H1 (cell line): ENCODE measurements around the gene SLC26A1. TPM values are rescaled to one million over a fixed set of nuclear protein-coding genes. Genes with fewer than 3 reads are reported as not detected.

Experiments used
- CTCF ChIA-PET: fragments of 300-600 bp; sonication (Branson Sonifier 250); formaldehyde crosslinking; loops from one replicate; lab custom pipeline; 2021; ENCODE audit not compliant: partially characterized antibody; lab: Charles Lee
- POLR2A ChIA-PET: fragments of 300-600 bp; sonication (Branson Sonifier 250); formaldehyde crosslinking; loops from one replicate; lab custom pipeline; 2021; ENCODE audit warnings: inconsistent platforms; ENCODE audit not compliant: partially characterized antibody; lab: Charles Lee
- DNase-seq, 2 experiments: peaks; one replicate each; pipeline versions ENCODE4 v3.0.0 to v3.0.0-alpha.2; 2010 to 2022; ENCODE audit warnings: low spot score in 2 of 2, low read depth in 1 of 2, mixed read lengths in 1 of 2
- FAIRE-seq: peaks from 2 replicates; lab custom pipeline; 2011; peaks lifted over from hg19 to GRCh38; lab: Jason Lieb, UNC
- H2AFZ ChIP-seq: 2 replicates; pipeline ENCODE4 v1.8.1; 2012; ENCODE audit warnings: low read length, inconsistent platforms
- H2AK5ac ChIP-seq: 2 replicates; pipeline ENCODE4 v1.6.1; 2013; ENCODE audit warnings: low read depth, low read length
- H2BK120ac ChIP-seq: replicated peaks from 2 replicates; pipeline ENCODE3; 2013; ENCODE audit warnings: low read depth, low read length, inconsistent platforms
- H2BK12ac ChIP-seq: 2 replicates; pipeline ENCODE4 v1.6.1; 2013; ENCODE audit warnings: low read depth, low read length
- H2BK15ac ChIP-seq: 2 replicates; pipeline ENCODE4 v1.6.1; 2013; ENCODE audit warnings: low read length
- H2BK20ac ChIP-seq: 2 replicates; pipeline ENCODE4 v1.6.1; 2013; ENCODE audit warnings: low read length
- H2BK5ac ChIP-seq: 2 replicates; pipeline ENCODE4 v1.6.1; 2013; ENCODE audit warnings: low read depth, low read length
- H3K14ac ChIP-seq: 2 replicates; pipeline ENCODE4 v1.6.1; 2013; ENCODE audit warnings: inconsistent platforms; ENCODE audit not compliant: insufficient read length
- H3K18ac ChIP-seq: 2 replicates; pipeline ENCODE4 v1.6.1; 2013; ENCODE audit warnings: low read length; ENCODE audit errors: extremely low read depth
- H3K23ac ChIP-seq: 2 replicates; pipeline ENCODE4 v1.6.1; 2013; ENCODE audit warnings: inconsistent platforms; ENCODE audit not compliant: insufficient read length
- H3K23me2 ChIP-seq: 2 replicates; pipeline ENCODE4 v1.6.1; 2013; ENCODE audit warnings: low read depth, low read length
- H3K27ac ChIP-seq: 2 replicates; pipeline ENCODE4 v1.6.1; 2011; ENCODE audit warnings: low read depth, low read length, inconsistent platforms
- H3K27me3 ChIP-seq, 4 experiments: replicated peaks in 1 of 4; 1 replicate in 1 of 4; 2 replicates in 3 of 4; pipeline versions ENCODE4 v1.6.1 to v1.8.1; 2011 to 2013; ENCODE audit warnings: low read length in 3 of 4, mild to moderate bottlenecking in 3 of 4, inconsistent platforms in 2 of 4, mixed read lengths in 2 of 4, moderate library complexity in 1 of 4; ENCODE audit not compliant: control insufficient read depth in 3 of 4, insufficient read depth in 3 of 4; ENCODE audit errors: extremely low read depth in 1 of 4
- H3K36me3 ChIP-seq, 4 experiments: 2 replicates each; pipeline versions ENCODE4 v1.6.1 to v1.8.1; 2011 to 2013; ENCODE audit warnings: mild to moderate bottlenecking in 4 of 4, low read length in 3 of 4, moderate library complexity in 2 of 4, control low read depth in 1 of 4, inconsistent platforms in 1 of 4; ENCODE audit not compliant: insufficient read depth in 4 of 4, control insufficient read depth in 2 of 4
- H3K4ac ChIP-seq: replicated peaks from 2 replicates; pipeline ENCODE3; 2013; ENCODE audit warnings: low read length, low read depth, mixed read lengths, inconsistent platforms; ENCODE audit not compliant: insufficient read length
- H3K4me1 ChIP-seq, 4 experiments: replicated peaks in 1 of 4; 1 replicate in 1 of 4; 2 replicates in 3 of 4; pipeline versions ENCODE4 v1.6.1 to v1.8.1; 2011 to 2013; ENCODE audit warnings: low read length in 3 of 4, inconsistent platforms in 2 of 4, mixed read lengths in 1 of 4; ENCODE audit not compliant: insufficient read depth in 4 of 4, control insufficient read depth in 3 of 4
- H3K4me2 ChIP-seq, 2 experiments: 2 replicates each; pipeline versions ENCODE4 v1.6.1 to v1.8.1; 2011 to 2013; ENCODE audit warnings: low read depth in 2 of 2, low read length in 2 of 2, control low read depth in 1 of 2, inconsistent platforms in 1 of 2, mild to moderate bottlenecking in 1 of 2; ENCODE audit not compliant: insufficient read depth in 1 of 2
- H3K4me3 ChIP-seq, 4 experiments: fragments of 200-600, 300-600 bp in 1 of 4; sonication (generic), shearing (Covaris generic), sonication (Bioruptor Twin) in 1 of 4; 2 replicates each; pipeline versions ENCODE4 v1.5.1 to v1.8.1; 2011 to 2016; ENCODE audit warnings: low read length in 4 of 4, low read depth in 3 of 4, control low read depth in 2 of 4, inconsistent platforms in 2 of 4, mild to moderate bottlenecking in 2 of 4, mixed read lengths in 1 of 4, moderate library complexity in 1 of 4; ENCODE audit not compliant: insufficient read depth in 2 of 4; ENCODE audit errors: extremely low read depth in 1 of 4
- H3K56ac ChIP-seq: replicated peaks from 2 replicates; pipeline ENCODE3; 2013; ENCODE audit warnings: low read depth, mild to moderate bottlenecking, mixed read lengths, low read length, inconsistent platforms; ENCODE audit not compliant: insufficient read length
- H3K79me1 ChIP-seq: 2 replicates; pipeline ENCODE4 v1.6.1; 2013; ENCODE audit warnings: low read depth, low read length, control low read depth
- H3K79me2 ChIP-seq, 2 experiments: 2 replicates each; pipeline versions ENCODE4 v1.6.1 to v1.8.1; 2012 to 2013; ENCODE audit warnings: low read length in 2 of 2, mild to moderate bottlenecking in 2 of 2, inconsistent platforms in 1 of 2; ENCODE audit not compliant: insufficient read depth in 2 of 2, control insufficient read depth in 1 of 2
- H3K9ac ChIP-seq, 4 experiments: replicated peaks in 1 of 4; 1 replicate in 1 of 4; 2 replicates in 3 of 4; pipeline versions ENCODE4 v1.6.1 to v1.8.1; 2011 to 2013; ENCODE audit warnings: low read depth in 3 of 4, low read length in 3 of 4, control low read depth in 2 of 4, mild to moderate bottlenecking in 2 of 4, moderate library complexity in 2 of 4, inconsistent platforms in 1 of 4; ENCODE audit errors: extremely low read depth in 1 of 4
- H3K9me3 ChIP-seq, 2 experiments: 2 replicates each; pipeline versions ENCODE4 v1.6.1 to v1.8.1; 2012 to 2013; ENCODE audit warnings: mild to moderate bottlenecking in 2 of 2, moderate library complexity in 2 of 2, control low read depth in 1 of 2, inconsistent platforms in 1 of 2, low read depth in 1 of 2, low read length in 1 of 2, mixed read lengths in 1 of 2; ENCODE audit not compliant: insufficient read depth in 2 of 2
- H4K20me1 ChIP-seq, 2 experiments: replicated peaks in 1 of 2; 2 replicates each; pipeline versions ENCODE3 to v1.8.1; 2011 to 2013; ENCODE audit warnings: inconsistent platforms in 2 of 2, low read length in 2 of 2, mild to moderate bottlenecking in 1 of 2; ENCODE audit not compliant: insufficient read depth in 2 of 2, control insufficient read depth in 1 of 2
- H4K5ac ChIP-seq: 2 replicates; pipeline ENCODE4 v1.6.1; 2013; ENCODE audit warnings: low read length, low read depth, mixed read lengths, inconsistent platforms; ENCODE audit not compliant: insufficient read length
- H4K8ac ChIP-seq: 2 replicates; pipeline ENCODE4 v1.8.0; 2013; ENCODE audit warnings: mild to moderate bottlenecking, moderate library complexity, low read length, inconsistent platforms; ENCODE audit not compliant: insufficient read depth; ENCODE audit errors: extremely low read depth
- H4K91ac ChIP-seq: replicated peaks from 2 replicates; pipeline ENCODE3; 2013; ENCODE audit warnings: low read length, mixed read lengths, inconsistent platforms; ENCODE audit not compliant: insufficient read length
- WGBS, 2 experiments: shearing (Covaris generic) in 1 of 2; methylation state at CpG; one replicate each; pipeline versions ENCODE4 v1.1.6 to v1.1.7; 2013 to 2015; ENCODE audit warnings: low lambda C conversion rate in 2 of 2, mixed read lengths in 2 of 2, inconsistent platforms in 1 of 2, low coverage in 1 of 2, missing lambda C conversion rate in 1 of 2; ENCODE audit not compliant: insufficient replicate concordance in 2 of 2, insufficient coverage in 1 of 2, insufficient read length in 1 of 2; ENCODE audit errors: extremely low coverage in 1 of 2, missing lambda C conversion rate in 1 of 2; 5-methylcytosine and 5-hydroxymethylcytosine counted together
- polyA plus RNA-seq, 7 experiments: library from polyadenylated mRNA; depleted of rRNA in 3 of 7; stranded (reverse) in 5 of 7; unstranded in 2 of 7; fragments of >200 nt in 5 of 7; fragments of 200-250 nt in 2 of 7; gene quantifications; 1 replicate in 5 of 7; 2 replicates in 1 of 7; 4 replicates in 1 of 7; pipeline versions ENCODE4 v1.2.1 to v1.2.3, GENCODE V29; 2011 to 2013; ENCODE audit warnings: missing spikeins in 2 of 7, mixed read lengths in 2 of 7
- total RNA-seq: library from RNA; stranded (reverse); fragmentation: NEBNext Ultra II Directional; extraction: Animal tissue kit (Norgen Biotek cat#: 25700); gene quantifications from 2 replicates; pipeline ENCODE4 v1.2.1, GENCODE V29; 2021
- TF ChIP-seq, protein P1 (sequence below): IDR thresholded peaks from 2 replicates; pipeline ENCODE4 v1.6.1; 2012; ENCODE audit warnings: inconsistent platforms

SLC26A1 gene
- total and polyA plus RNA-seq, 2 of the 8 experiments (the other 6 are each of a cell fraction or from before 2014, with no cell fraction given) = 0.11 TPM; not detected in 1

DNA sequence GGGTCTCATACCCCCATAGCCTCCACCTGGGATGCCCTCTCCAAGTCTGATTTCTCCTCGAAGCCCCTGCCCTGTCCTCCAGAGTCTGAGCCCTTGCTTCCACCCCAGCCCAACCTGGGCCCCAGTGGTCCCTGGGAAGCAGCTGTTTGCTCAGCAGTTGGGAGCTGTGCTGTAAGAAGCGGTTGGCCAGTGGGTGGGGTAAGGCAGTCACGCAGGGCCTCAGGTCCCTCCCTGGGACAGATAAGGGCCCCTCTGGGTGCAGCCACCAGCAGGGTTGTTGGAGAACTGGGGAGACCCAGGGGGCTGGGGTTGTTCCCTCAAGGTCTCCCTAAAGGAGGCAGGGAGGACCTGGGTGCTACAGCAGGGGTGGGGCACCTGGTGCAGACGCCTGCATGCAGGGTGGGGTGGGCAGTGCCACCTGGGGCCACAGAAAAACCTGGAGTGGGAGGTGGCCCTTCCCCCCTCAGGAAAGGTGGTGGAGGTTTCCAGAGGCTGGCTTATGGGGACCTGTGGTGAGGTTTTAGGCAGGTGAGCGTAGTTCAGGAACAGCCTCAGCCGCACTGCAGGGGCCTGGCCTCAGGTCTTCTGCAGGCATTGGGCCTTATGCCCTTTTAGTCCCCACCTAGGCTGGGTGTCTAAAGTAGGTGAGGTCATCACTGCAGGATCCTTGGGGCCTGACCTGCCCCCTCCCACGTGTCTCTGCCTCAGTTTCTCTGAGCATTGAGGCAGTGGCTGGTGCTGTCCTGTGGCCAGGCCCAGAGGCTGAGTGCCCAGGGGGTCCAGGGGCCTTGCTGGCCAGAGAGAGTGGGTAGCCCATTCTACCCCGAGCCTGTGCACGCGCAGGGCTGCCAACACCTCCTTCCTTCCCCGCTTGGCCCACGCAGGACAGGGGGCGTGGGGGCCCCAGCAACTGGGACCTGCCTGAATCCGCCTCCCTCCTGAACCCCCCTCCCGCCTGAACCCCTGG is 3.1 kb upstream of the SLC26A1 start:
- Histone ChIP-seq H4K91ac (no peak overlapping the region), H2AFZ (no peak overlapping the region), H4K8ac (no peak overlapping the region), H2BK120ac (no peak overlapping the region), H2BK20ac (no peak overlapping the region), H3K9ac (no peak overlapping the region), H3K4me1 (peaks cover 0 to 2% (median 2%) of the 10 kb centered on the region in 4 experiments; a peak in 3 of 7 replicates), H3K36me3 (no peaks in the 10 kb centered on the region), H3K14ac (no peak overlapping the region), H3K56ac (no peak overlapping the region), H2BK5ac (no peak overlapping the region), H3K4me2 (peak overlapping the region in 1 of 2 experiments; percentile 38; a peak in 1 of 4 replicates), H3K18ac (no peak overlapping the region), H2BK15ac (no peak overlapping the region), H3K27ac (no peak overlapping the region), H2BK12ac (peak overlapping the region; percentile 39; the same call in 1 of the 2 replicates), H3K27me3 (peaks cover 27 to 54% (median 51%) of the 10 kb centered on the region in 4 experiments), H3K4ac (no peak overlapping the region), H3K4me3 (peak overlapping the region in 1 of 4 experiments; percentile 60; a peak in 2 of 8 replicates), H3K79me2 (no peaks in the 10 kb centered on the region), H4K5ac (no peak overlapping the region), H2AK5ac (no peak overlapping the region), H3K9me3 (no peaks in the 10 kb centered on the region), H3K23me2 (no peaks in the 10 kb centered on the region; the same call in 1 of the 2 replicates), H4K20me1 (peaks cover 2 to 20% of the 10 kb centered on the region in 2 experiments), H3K23ac (no peak overlapping the region), H3K79me1 (no peaks in the 10 kb centered on the region)
- 79% methylated on average over 13 of the region's 15 CpGs; no CpG with 5 or more reads in 1 of the 2 experiments for WGBS, 2 experiments
- POLR2A ChIA-PET = no interaction called here
- CTCF ChIA-PET = interaction anchor here (0.8 kb wide), 1 partner anchor 576 kb away, joined by 3 read pairs; no protein-coding TSS in a partner anchor
- DNase-seq = no peak
- FAIRE-seq = no peak
- TF ChIP-seq, protein P1, sequence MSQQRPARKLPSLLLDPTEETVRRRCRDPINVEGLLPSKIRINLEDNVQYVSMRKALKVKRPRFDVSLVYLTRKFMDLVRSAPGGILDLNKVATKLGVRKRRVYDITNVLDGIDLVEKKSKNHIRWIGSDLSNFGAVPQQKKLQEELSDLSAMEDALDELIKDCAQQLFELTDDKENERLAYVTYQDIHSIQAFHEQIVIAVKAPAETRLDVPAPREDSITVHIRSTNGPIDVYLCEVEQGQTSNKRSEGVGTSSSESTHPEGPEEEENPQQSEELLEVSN = no peak
